Measurements from ENCODE around the gene LIPT2. TPM values are rescaled to one million over a fixed set of nuclear protein-coding genes. Genes with fewer than 3 reads are reported as not detected.

LIPT2 gene
- polyA plus RNA-seq, 3 donors: 2.2 to 5.1 (median 4.4) TPM

DNA sequence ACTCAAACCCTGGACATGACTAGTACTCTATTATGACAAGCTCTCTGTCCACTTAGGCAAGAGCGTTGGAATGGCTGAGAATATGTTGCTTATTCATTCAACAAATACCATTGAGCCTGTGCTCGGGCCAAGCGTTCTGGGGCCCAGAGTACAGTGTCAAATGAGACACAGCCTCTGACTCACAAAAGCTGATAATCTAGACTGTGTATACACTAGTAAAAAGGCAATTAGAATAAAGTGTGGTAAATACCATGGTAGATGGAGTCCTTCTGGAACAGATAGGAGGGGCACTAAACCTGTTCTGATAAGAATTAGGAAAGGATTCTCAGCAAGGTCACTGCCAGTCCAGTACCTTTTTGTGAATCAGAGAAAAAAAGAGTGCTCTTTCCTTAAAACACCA, 50.9 kb downstream of the LIPT2 start:
- peaks cover 1 to 10% (median 4%) of the 10 kb centered on the region in 3 donors for H3K27me3 Mint-ChIP-seq (ENCODE audit: low read depth in 3 of 3)
- DNase-seq: no peak
- Histone ChIP-seq H3K4me3 (replicated peaks in 1 of 3; ENCODE audit: low read depth in 2 of 3, low read length in 3 of 3) (no peak overlapping the region), H3K27ac (ENCODE audit: low read depth in 1 of 2, low read length in 2 of 2) (no peak overlapping the region), H3K27me3 (ENCODE audit: control insufficient read depth in 2 of 2, insufficient read depth in 2 of 2, low read length in 2 of 2) (no peaks in the 10 kb centered on the region), H2AFZ (ENCODE audit: insufficient read depth, low read depth, low read length, poor library complexity, severe bottlenecking) (no peak overlapping the region), H3K4me2 (replicated peaks; ENCODE audit: extremely low read depth, low read length, poor library complexity, severe bottlenecking) (no peak overlapping the region), H3K4me1 (ENCODE audit: control insufficient read depth in 1 of 2, insufficient read depth in 2 of 2, low read length in 2 of 2) (no peaks in the 10 kb centered on the region), H3K9me3 (replicated peaks in 1 of 2; ENCODE audit: control insufficient read depth in 1 of 2, insufficient read depth in 1 of 2, low read length in 2 of 2) (peaks cover 4 to 6% of the 10 kb centered on the region in 2 donors), H4K20me1 (ENCODE audit: insufficient read depth, low read length) (no peaks in the 10 kb centered on the region), H3K79me2 (ENCODE audit: insufficient read depth, low read length) (no peaks in the 10 kb centered on the region), H3K9ac (ENCODE audit: insufficient read depth, low read length, poor library complexity, severe bottlenecking) (no peak overlapping the region), H3K36me3 (replicated peaks in 1 of 2; ENCODE audit: control insufficient read depth in 1 of 2, insufficient read depth in 2 of 2, low read length in 2 of 2) (no peaks in the 10 kb centered on the region)
- intact Hi-C loops (cut with micrococcal nuclease): loop anchor here in 1 of 2 donors (10.0 kb wide), 1 partner anchor 188 kb away; no protein-coding TSS in a partner anchor
- peaks cover 4 to 12% (median 7%) of the 10 kb centered on the region in 7 donors for H3K9me3 Mint-ChIP-seq
- no peak overlapping the region for H3K4me3 Mint-ChIP-seq
- no peak overlapping the region for H3K27ac Mint-ChIP-seq
- TF ChIP-seq, protein P1, sequence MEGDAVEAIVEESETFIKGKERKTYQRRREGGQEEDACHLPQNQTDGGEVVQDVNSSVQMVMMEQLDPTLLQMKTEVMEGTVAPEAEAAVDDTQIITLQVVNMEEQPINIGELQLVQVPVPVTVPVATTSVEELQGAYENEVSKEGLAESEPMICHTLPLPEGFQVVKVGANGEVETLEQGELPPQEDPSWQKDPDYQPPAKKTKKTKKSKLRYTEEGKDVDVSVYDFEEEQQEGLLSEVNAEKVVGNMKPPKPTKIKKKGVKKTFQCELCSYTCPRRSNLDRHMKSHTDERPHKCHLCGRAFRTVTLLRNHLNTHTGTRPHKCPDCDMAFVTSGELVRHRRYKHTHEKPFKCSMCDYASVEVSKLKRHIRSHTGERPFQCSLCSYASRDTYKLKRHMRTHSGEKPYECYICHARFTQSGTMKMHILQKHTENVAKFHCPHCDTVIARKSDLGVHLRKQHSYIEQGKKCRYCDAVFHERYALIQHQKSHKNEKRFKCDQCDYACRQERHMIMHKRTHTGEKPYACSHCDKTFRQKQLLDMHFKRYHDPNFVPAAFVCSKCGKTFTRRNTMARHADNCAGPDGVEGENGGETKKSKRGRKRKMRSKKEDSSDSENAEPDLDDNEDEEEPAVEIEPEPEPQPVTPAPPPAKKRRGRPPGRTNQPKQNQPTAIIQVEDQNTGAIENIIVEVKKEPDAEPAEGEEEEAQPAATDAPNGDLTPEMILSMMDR (IDR thresholded peaks at IDR 0.05): no peak
- no CpG with 5 or more reads among the region's 3 CpGs for WGBS (ENCODE audit: insufficient coverage)
- no peaks in the 10 kb centered on the region for H3K36me3 Mint-ChIP-seq
- peaks cover 6% of the 10 kb centered on the region for H3K4me1 Mint-ChIP-seq

Small RNA genes lying within 50 kb of the gene (small RNA-seq; reads per million reads assigned to genes)
- gene CYCSP27 (ENCODE audit: insufficient read length, low read depth): not detected

Other genes with a start within 250 kb of the LIPT2 start
- gene P4HA3, start 182.1 kb downstream of the LIPT2 start, polyA plus RNA-seq: under 1 TPM in 1 of 3 donors, not detected in 2; 0.07 TPM
- under 1 TPM; 0.25 to 0.81 (median 0.62) TPM for gene PGM2L1, start 95.3 kb downstream of the LIPT2 start, polyA plus RNA-seq
- gene KCNE3, start 26.2 kb downstream of the LIPT2 start, polyA plus RNA-seq: 10 to 100 TPM; 29.9 to 76.6 (median 41.0) TPM
- gene POLD3, start 98.9 kb upstream of the LIPT2 start, polyA plus RNA-seq: 10 to 100 TPM; 11.3 to 29.9 (median 26.2) TPM
- not detected for gene CHRDL2, start 237.7 kb upstream of the LIPT2 start, polyA plus RNA-seq

All from CD14-positive monocyte (primary cell).